NB4 (cell line): ENCODE results near the gene NETO2.

Source experiments
- POLR2A ChIP-seq: IDR thresholded peaks from 2 replicates; pipeline ENCODE4 v1.6.1; 2011; ENCODE audit warnings: mild to moderate bottlenecking; ENCODE audit not compliant: insufficient read length; ENCODE audit errors: extremely low read depth
- TF ChIP-seq, protein P1 (sequence below): IDR thresholded peaks from one replicate; pipeline ENCODE4 v1.5.1; 2012; ENCODE audit warnings: low read depth, low read length

DNA sequence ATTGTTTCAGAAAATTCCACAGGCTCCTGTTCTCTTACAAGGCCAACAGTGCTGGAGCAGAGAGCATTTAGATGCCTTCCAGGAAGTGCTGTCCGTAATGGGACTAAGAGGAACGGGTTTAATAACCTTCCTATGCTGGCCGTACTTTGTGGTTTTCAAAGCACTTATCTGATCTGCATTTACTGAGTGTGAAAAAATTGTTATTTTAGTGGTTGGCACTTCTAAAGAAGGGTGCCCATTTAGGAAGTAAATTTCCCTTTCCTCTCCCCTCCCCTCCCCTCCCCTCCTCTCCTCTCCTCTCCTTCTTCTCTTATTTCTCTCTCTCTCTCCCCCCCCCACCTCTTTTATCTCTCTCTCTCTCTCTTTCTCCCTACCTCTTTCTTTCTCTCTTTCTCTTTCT, 98.3 kb downstream of the NETO2 start:
- TF ChIP-seq, protein P1, sequence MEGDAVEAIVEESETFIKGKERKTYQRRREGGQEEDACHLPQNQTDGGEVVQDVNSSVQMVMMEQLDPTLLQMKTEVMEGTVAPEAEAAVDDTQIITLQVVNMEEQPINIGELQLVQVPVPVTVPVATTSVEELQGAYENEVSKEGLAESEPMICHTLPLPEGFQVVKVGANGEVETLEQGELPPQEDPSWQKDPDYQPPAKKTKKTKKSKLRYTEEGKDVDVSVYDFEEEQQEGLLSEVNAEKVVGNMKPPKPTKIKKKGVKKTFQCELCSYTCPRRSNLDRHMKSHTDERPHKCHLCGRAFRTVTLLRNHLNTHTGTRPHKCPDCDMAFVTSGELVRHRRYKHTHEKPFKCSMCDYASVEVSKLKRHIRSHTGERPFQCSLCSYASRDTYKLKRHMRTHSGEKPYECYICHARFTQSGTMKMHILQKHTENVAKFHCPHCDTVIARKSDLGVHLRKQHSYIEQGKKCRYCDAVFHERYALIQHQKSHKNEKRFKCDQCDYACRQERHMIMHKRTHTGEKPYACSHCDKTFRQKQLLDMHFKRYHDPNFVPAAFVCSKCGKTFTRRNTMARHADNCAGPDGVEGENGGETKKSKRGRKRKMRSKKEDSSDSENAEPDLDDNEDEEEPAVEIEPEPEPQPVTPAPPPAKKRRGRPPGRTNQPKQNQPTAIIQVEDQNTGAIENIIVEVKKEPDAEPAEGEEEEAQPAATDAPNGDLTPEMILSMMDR: no peak
- TF ChIP-seq POLR2A: no peak
